Spinal cord (tissue), 10 donors: ENCODE data around the gene H3-3A. TPM values are rescaled to one million over a fixed set of nuclear protein-coding genes. Genes with fewer than 3 reads are reported as not detected.

Source experiments
- DNase-seq, 6 donors: peaks; one replicate each; pipeline versions ENCODE4 v3.0.0 to v3.0.0-alpha.2; 2013 to 2015; ENCODE audit warnings: low spot score in 6 of 6, low read depth in 4 of 6
- H3K27ac ChIP-seq: one replicate; pipeline ENCODE4 v1.5.1; 2013; ENCODE audit warnings: low read depth, low read length, control low read depth
- H3K27me3 ChIP-seq: one replicate; pipeline ENCODE4 v1.6.1; 2013; ENCODE audit warnings: low read length; ENCODE audit not compliant: control insufficient read depth, insufficient read depth
- H3K36me3 ChIP-seq: one replicate; pipeline ENCODE4 v1.6.1; 2013; ENCODE audit warnings: low read length; ENCODE audit not compliant: control insufficient read depth, insufficient read depth
- H3K4me1 ChIP-seq: one replicate; pipeline ENCODE4 v1.6.1; 2013; ENCODE audit warnings: low read length; ENCODE audit not compliant: control insufficient read depth, insufficient read depth
- H3K4me3 ChIP-seq: one replicate; pipeline ENCODE4 v1.5.1; 2013; ENCODE audit warnings: low read depth, low read length, control low read depth
- H3K9me3 ChIP-seq: one replicate; pipeline ENCODE4 v1.6.1; 2013; ENCODE audit warnings: low read length; ENCODE audit not compliant: control insufficient read depth, insufficient read depth
- WGBS: methylation state at CpG from one replicate; pipeline ENCODE4 v1.1.5; 2013; ENCODE audit warnings: missing lambda C conversion rate; ENCODE audit not compliant: insufficient coverage; 5-methylcytosine and 5-hydroxymethylcytosine counted together
- polyA plus RNA-seq, 2 donors: library from polyadenylated mRNA; unstranded; fragments of 120-200 nt; gene quantifications; one replicate each; pipeline ENCODE4 v1.2.1, GENCODE V29; 2013; ENCODE audit not compliant: insufficient read length in 2 of 2
- total RNA-seq, 2 donors: library from RNA; depleted of rRNA in 1 of 2; stranded (reverse); fragments of 120-200 nt in 1 of 2; fragments of >200 nt in 1 of 2; gene quantifications; one replicate each; pipeline versions ENCODE4 v1.2.3 to v1.2.4, GENCODE V29; 2013 to 2014
- donor health status: healthy.

Gene H3-3A
- total and polyA plus RNA-seq, 4 donors, result 314 to 959 (median 638) TPM

DNA sequence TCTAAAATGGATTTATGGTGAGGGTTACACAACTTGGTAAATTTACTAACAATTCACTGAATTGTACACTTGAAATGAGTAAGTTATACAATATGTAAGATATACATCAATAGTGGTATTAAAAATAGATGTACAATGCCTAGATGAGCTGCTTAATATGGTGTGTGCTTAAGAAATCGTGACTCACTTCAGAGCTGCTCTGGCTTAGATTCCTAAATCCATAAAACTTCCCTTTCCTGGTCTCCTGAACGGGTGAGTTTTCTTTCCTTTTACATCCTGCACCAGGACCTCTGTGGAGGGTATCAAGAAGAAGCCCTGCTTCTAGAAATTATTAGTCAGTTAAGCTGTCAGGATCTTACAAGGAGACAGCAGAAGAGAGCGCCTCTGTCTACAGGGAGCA lies 30.4 kb downstream of the H3-3A start:
- H3K4me3 ChIP-seq, result no peak overlapping the region
- no CpG with 5 or more reads among the region's 3 CpGs for WGBS
- H3K27ac ChIP-seq, result no peak overlapping the region
- no peaks in the 10 kb centered on the region for H3K36me3 ChIP-seq
- H3K27me3 ChIP-seq, result no peaks in the 10 kb centered on the region
- no peaks in the 10 kb centered on the region for H3K4me1 ChIP-seq
- no peak for DNase-seq
- H3K9me3 ChIP-seq, result no peaks in the 10 kb centered on the region

DNA sequence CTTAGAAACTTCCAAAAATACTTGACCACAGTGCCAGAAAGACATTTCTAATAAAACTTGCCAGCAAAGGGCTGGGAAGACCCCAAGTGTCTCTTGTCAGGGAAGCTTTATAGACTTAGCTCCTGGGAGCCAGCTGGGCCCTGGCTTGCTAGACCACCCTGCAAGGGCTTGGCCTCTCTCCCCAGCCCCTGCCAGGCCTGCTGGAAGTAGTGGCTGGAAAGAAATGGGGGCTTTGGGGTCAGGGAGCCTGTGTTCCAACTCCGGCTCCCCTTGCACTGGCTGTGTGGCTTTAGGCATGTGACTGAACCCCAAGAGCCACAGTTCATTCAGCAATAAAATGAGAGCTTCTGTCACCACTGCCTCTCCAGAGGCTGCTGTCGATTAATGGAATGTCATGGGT lies 31.1 kb downstream of the H3-3A start:
- Histone ChIP-seq H3K27me3 (no peaks in the 10 kb centered on the region), H3K4me3 (no peak overlapping the region), H3K4me1 (no peaks in the 10 kb centered on the region), H3K9me3 (no peaks in the 10 kb centered on the region), H3K36me3 (no peaks in the 10 kb centered on the region), H3K27ac (no peak overlapping the region)
- DNase-seq, result no peak
- WGBS, result 20% methylated on average over 1 of the region's 2 CpGs

DNA sequence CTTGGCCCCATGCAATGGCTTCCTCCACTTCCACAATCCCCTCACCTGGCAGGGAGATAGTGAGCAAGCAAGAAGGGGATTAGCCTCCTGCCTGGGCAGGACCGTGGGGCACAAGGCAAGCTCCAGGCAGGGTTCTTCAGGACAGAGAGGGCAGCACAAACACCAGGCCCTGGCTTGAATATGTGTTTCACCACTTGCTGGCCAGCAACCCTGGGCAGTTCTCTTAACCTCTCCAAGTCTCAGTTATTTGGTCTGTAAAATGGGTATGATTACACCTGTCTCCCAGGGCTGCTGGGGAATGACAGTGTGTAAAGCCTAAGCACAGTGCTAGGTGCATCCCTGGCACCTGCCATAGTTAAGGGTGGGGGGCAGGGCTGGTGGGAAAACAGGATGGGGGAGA lies 31.9 kb downstream of the H3-3A start:
- Histone ChIP-seq H3K4me1 (no peaks in the 10 kb centered on the region), H3K27ac (no peak overlapping the region), H3K4me3 (no peak overlapping the region), H3K9me3 (no peaks in the 10 kb centered on the region), H3K27me3 (no peaks in the 10 kb centered on the region), H3K36me3 (no peaks in the 10 kb centered on the region)
- DNase-seq, result no peak
- 100% methylated on average over 1 of the region's 1 CpG for WGBS

DNA sequence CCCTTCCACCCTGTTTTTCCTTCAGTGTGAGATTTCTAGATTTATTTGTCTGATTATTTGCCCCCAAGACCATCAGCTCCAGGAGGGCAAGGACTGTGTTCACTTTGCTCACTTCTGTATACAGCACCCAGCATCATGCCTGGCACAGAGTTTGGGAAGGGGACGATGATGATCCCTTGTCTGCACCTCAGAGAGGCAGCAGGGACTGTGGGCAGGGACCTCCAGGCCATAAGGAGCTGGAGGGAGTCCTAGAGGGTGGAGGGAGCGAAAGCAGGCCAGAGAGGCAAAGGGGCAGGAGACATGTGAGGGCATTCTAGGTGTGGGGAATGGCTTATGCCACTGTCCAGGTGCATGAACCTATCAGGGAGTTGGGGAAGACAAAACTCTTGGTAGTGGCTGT lies 32.8 kb downstream of the H3-3A start:
- Histone ChIP-seq H3K27me3 (no peaks in the 10 kb centered on the region), H3K4me3 (no peak overlapping the region), H3K27ac (no peak overlapping the region), H3K4me1 (peaks cover 2% of the 10 kb centered on the region), H3K36me3 (no peaks in the 10 kb centered on the region), H3K9me3 (no peaks in the 10 kb centered on the region)
- WGBS, result 68% methylated on average over 2 of the region's 2 CpGs
- no peak for DNase-seq

DNA sequence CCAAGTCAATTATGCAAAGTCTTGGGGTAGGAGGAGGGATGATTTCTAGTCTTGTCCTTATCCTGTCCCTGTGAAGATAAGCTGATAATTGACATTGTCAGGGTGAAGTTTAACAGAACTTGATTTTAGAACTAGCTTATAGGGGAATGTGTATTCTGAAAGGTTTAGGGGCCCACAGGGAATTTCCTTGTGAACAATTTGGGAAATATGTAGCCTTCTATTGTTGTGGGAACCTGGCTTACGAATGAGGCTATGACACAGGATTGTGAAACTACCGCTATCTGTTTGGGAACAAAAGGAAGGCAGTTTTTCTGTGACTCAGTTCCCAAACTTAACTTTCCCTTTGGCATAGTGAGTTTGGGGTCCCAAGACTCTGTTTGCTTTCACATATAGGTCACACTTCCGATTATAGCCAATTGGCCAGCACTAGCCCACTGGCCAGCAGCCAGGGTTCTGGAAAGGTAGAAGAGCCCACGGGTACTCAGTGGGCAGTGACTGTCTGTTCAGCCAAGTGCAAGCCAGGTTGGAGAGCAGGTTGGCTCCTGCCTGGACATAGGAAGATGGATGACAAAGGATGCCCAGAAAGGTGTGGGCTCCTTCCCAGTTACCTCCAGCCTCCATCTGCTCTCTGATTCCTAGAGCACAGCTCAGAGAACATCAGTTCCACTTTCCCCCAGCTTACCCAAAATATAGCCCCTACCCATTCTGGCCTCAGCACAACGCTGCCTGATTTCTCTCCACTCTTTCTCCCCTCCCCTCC lies 35.5 kb downstream of the H3-3A start:
- Histone ChIP-seq H3K27me3 (no peaks in the 10 kb centered on the region), H3K36me3 (no peaks in the 10 kb centered on the region), H3K4me1 (peaks cover 6% of the 10 kb centered on the region), H3K9me3 (no peaks in the 10 kb centered on the region), H3K27ac (no peak overlapping the region), H3K4me3 (no peak overlapping the region)
- no peak for DNase-seq
- WGBS, result 70% methylated on average over 4 of the region's 5 CpGs

DNA sequence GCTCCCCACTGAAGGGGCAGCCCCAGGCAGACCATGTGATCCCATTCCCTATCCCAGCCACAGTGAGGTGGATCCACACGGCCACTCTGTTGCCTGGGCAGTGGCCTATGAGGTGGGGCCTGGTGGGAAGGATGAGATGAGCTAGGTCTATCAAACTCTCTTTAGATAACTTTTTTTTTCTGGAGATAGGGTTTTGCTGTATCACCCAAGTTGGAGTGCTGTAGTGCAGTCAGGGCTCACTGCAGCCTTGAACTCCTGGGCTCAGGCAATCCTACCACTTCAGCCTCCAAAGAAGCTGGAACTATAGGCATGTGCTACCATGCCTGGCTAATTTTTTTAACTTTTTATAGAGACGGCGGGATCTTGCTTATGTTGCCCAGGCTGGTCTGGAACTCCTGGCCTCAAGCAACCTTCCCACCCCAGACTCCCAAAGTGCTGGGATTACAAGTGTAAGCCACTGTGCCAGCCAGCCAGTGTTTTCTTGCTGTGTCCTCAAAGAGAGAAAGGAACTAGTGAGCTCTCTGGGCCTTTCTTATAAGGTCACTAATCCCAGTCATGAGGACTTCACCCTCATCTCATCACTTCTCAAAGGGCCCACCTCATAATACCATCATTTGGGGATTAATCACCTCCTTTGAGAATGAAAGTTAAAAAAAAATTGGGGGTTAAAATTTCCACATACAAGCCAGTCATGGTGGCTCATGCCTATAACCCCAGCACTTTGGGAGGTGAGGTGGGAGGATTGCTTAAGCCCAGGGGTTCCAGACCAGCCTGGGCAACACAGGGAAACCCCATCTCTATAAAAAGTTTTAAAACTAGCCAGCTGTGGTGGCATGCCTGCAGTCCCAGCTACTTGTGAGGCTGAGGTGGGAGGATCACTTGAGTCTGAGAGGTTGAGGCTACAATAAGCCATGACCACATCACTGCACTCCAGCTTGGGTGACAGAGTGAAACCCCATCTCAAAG lies 36.6 kb downstream of the H3-3A start:
- Histone ChIP-seq H3K27ac (no peak overlapping the region), H3K4me1 (peaks cover 6% of the 10 kb centered on the region), H3K36me3 (no peaks in the 10 kb centered on the region), H3K27me3 (no peaks in the 10 kb centered on the region), H3K9me3 (no peaks in the 10 kb centered on the region), H3K4me3 (no peak overlapping the region)
- WGBS, result 81% methylated on average over 2 of the region's 3 CpGs
- no peak for DNase-seq

DNA sequence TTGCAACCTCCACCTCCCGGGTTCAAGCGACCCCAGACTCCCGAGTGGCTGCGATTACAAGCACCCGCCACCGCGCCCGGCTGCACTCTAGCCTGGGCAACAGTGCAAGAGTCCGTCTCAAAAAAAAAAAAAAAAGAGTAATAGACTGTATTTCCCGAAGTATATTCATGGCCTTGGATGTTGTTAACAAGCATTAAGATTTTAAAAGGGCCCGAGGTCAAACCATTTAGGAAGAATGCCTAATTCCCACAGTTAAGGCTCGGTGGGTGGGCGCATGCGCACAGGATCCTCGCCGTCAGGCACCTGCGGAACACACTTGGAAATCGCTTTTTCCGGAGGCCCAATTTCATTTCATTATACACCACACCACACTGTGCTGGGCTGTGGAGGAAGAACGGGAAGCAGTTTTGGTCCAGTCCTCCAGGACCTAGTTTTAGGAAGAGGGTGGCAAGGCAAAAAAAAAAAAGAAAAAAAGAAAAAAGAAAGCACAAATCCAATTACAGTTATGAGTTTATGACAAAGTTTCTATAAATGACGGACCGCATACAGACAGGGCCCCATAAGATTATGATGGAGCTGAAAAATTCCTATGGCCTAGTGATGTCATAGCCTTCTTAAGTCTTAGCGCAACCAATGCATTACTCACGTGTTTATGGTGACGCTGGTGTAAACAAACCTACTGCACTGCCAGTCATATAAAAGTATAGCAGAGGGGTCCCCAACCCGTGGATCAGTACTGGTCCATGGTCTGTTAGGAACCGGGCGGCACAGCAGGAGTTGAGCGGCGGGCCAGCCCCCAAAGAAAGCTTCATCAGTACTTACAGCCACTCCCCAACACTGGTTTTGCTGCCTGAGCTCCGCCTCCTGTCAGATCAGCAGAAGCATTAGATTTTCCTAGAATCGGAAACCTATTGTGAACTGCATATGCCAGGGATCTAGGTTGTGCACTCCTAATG lies 38.2 kb downstream of the H3-3A start:
- 16% methylated on average over 9 of the region's 32 CpGs for WGBS
- no peaks in the 10 kb centered on the region for H3K9me3 ChIP-seq
- peak overlapping the region; percentile 33 for H3K4me3 ChIP-seq
- no peak overlapping the region for H3K27ac ChIP-seq
- no peaks in the 10 kb centered on the region for H3K36me3 ChIP-seq
- peak in 2 of 6 donors; percentile 64 to 82 for DNase-seq
- H3K27me3 ChIP-seq, result no peaks in the 10 kb centered on the region
- H3K4me1 ChIP-seq, result peaks cover 6% of the 10 kb centered on the region

DNA sequence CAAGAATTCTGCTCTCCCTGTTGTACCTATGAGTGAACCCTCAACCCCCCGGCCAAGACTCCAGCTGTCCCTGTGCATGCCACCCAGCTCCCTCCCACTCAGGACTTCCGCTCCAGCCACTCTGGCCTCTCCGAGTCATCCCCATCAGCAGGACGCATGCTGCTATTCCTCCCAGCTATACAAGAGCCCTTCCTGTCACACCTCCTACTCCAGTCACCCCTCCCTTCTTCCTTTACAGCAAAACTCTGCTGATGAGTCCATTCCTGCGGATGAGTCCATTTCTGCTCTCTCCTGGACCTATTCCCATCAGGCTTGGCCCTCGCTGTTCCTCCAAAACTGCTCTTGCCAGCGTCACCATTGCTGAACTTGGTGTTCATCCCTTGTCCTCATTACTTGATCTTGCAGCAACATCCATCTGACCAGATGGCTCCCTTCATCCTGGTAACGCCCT lies 42.2 kb downstream of the H3-3A start:
- Histone ChIP-seq H3K9me3 (no peaks in the 10 kb centered on the region), H3K36me3 (no peaks in the 10 kb centered on the region)
- whole genome bisulfite sequencing, result 78% methylated on average over 8 of the region's 8 CpGs

More for the DNA sequence above, 42.2 kb downstream of the H3-3A start:
- DNase-seq, result no peak
- Histone ChIP-seq H3K4me3 (no peak overlapping the region), H3K27me3 (no peaks in the 10 kb centered on the region), H3K4me1 (peaks cover 20% of the 10 kb centered on the region), H3K27ac (no peak overlapping the region)
